Measurements from ENCODE around the gene DHRSX. TPM values are rescaled to one million over a fixed set of nuclear protein-coding genes. Genes with fewer than 3 reads are reported as not detected.

The DHRSX gene
- total and polyA plus RNA-seq, 2 donors (not counting 1 experiment from before 2014, with no cell fraction given): 23.7 to 25.6 TPM

DNA sequence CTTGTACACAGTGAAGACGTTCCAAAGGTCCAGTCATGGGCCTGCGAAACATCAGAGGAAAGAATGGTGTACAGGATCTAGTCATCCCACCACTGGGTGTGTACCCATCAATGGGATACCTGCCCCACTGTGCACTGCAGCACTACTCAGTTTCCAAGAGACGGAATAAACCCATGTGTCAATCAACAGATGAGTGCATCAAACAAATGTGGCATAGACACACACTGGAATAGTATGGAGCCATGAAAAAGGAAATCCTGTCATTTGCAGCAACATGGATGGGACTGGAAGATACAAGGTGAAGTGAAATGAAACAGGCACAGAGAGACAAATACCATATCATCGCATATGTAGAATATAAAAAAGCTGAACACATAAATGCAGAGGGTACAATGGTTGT, 48.0 kb downstream of the DHRSX start:
- no peak overlapping the region for H3K4me3 ChIP-seq (replicated peaks in 1 of 4; ENCODE audit: control extremely low read depth in 1 of 4, insufficient read depth in 1 of 4, low read depth in 3 of 4, low read length in 4 of 4)
- H3K27me3 ChIP-seq (ENCODE audit: control insufficient read depth, insufficient read depth, low read length): no peaks in the 10 kb centered on the region
- no peak overlapping the region for H3K9ac ChIP-seq (ENCODE audit: insufficient read depth, low read length)
- no peaks in the 10 kb centered on the region for H3K4me1 ChIP-seq (ENCODE audit: control insufficient read depth, extremely low read depth, insufficient read depth, low read length)
- H3K4me2 ChIP-seq (ENCODE audit: extremely low read depth, insufficient read depth, low read length): no peak overlapping the region
- no peak for DNase-seq (ENCODE audit: low read depth in 2 of 2)
- TF ChIP-seq EZH2 (IDR thresholded peaks at IDR 0.05; ENCODE audit: low read length, missing control alignments): no peak
- TF ChIP-seq, protein P1, sequence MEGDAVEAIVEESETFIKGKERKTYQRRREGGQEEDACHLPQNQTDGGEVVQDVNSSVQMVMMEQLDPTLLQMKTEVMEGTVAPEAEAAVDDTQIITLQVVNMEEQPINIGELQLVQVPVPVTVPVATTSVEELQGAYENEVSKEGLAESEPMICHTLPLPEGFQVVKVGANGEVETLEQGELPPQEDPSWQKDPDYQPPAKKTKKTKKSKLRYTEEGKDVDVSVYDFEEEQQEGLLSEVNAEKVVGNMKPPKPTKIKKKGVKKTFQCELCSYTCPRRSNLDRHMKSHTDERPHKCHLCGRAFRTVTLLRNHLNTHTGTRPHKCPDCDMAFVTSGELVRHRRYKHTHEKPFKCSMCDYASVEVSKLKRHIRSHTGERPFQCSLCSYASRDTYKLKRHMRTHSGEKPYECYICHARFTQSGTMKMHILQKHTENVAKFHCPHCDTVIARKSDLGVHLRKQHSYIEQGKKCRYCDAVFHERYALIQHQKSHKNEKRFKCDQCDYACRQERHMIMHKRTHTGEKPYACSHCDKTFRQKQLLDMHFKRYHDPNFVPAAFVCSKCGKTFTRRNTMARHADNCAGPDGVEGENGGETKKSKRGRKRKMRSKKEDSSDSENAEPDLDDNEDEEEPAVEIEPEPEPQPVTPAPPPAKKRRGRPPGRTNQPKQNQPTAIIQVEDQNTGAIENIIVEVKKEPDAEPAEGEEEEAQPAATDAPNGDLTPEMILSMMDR (conservative IDR thresholded peaks at IDR 0.05 in 1 of 2, IDR thresholded peaks at IDR 0.05 in 1 of 2; ENCODE audit: low read depth in 1 of 2, low read length in 2 of 2): no peak
- no peak overlapping the region for H3K27ac ChIP-seq (ENCODE audit: insufficient read depth, low read length)
- H3K9me3 ChIP-seq (ENCODE audit: control insufficient read depth, insufficient read depth, low read depth, low read length): no peaks in the 10 kb centered on the region
- peaks cover 6% of the 10 kb centered on the region for H3K79me2 ChIP-seq (ENCODE audit: control insufficient read depth, insufficient read depth, low read length)
- H2AFZ ChIP-seq (ENCODE audit: low read length): no peak overlapping the region
- H4K20me1 ChIP-seq (ENCODE audit: control insufficient read depth, extremely low read depth, insufficient read depth, low read length): no peaks in the 10 kb centered on the region
- H3K36me3 ChIP-seq (ENCODE audit: control insufficient read depth, insufficient read depth, low read length): no peaks in the 10 kb centered on the region

DNA sequence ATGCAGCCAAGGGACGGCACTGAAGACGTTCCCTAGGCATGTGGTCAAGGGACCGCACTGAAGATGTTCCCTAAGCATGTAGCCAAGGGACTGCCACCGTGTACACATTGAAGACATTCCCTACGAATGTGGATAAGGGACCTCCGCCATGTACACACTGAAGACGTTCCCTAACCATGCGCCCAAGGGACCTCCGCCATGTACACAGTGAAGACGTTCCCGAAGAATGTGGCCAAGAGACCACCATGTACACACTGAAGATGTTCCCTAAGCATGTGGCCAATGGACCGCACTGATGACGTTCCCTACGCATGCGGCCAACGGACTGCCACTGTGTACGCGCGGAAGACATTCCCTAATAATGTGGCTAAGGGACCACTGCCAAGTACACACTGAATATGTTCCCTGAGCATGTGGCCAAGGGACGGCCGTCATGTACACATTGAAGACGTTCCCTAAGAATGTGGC, 48.4 kb downstream of the DHRSX start:
- H3K9ac ChIP-seq (ENCODE audit: insufficient read depth, low read length): no peak overlapping the region
- H3K4me1 ChIP-seq (ENCODE audit: control insufficient read depth, extremely low read depth, insufficient read depth, low read length): no peaks in the 10 kb centered on the region
- no peak overlapping the region for H3K4me2 ChIP-seq (ENCODE audit: extremely low read depth, insufficient read depth, low read length)
- H2AFZ ChIP-seq (ENCODE audit: low read length): no peak overlapping the region
- H3K79me2 ChIP-seq (ENCODE audit: control insufficient read depth, insufficient read depth, low read length): peaks cover 6% of the 10 kb centered on the region
- no peaks in the 10 kb centered on the region for H3K27me3 ChIP-seq (ENCODE audit: control insufficient read depth, insufficient read depth, low read length)
- H4K20me1 ChIP-seq (ENCODE audit: control insufficient read depth, extremely low read depth, insufficient read depth, low read length): no peaks in the 10 kb centered on the region
- no peak overlapping the region for H3K27ac ChIP-seq (ENCODE audit: insufficient read depth, low read length)
- no peaks in the 10 kb centered on the region for H3K9me3 ChIP-seq (ENCODE audit: control insufficient read depth, insufficient read depth, low read depth, low read length)
- DNase-seq (ENCODE audit: low read depth in 2 of 2): no peak
- H3K36me3 ChIP-seq (ENCODE audit: control insufficient read depth, insufficient read depth, low read length): no peaks in the 10 kb centered on the region
- no peak for TF ChIP-seq EZH2 (IDR thresholded peaks at IDR 0.05; ENCODE audit: low read length, missing control alignments)
- TF ChIP-seq, protein P1 (conservative IDR thresholded peaks at IDR 0.05 in 1 of 2, IDR thresholded peaks at IDR 0.05 in 1 of 2; ENCODE audit: low read depth in 1 of 2, low read length in 2 of 2): no peak
- no peak overlapping the region for H3K4me3 ChIP-seq (replicated peaks in 1 of 4; ENCODE audit: control extremely low read depth in 1 of 4, insufficient read depth in 1 of 4, low read depth in 3 of 4, low read length in 4 of 4)

DNA sequence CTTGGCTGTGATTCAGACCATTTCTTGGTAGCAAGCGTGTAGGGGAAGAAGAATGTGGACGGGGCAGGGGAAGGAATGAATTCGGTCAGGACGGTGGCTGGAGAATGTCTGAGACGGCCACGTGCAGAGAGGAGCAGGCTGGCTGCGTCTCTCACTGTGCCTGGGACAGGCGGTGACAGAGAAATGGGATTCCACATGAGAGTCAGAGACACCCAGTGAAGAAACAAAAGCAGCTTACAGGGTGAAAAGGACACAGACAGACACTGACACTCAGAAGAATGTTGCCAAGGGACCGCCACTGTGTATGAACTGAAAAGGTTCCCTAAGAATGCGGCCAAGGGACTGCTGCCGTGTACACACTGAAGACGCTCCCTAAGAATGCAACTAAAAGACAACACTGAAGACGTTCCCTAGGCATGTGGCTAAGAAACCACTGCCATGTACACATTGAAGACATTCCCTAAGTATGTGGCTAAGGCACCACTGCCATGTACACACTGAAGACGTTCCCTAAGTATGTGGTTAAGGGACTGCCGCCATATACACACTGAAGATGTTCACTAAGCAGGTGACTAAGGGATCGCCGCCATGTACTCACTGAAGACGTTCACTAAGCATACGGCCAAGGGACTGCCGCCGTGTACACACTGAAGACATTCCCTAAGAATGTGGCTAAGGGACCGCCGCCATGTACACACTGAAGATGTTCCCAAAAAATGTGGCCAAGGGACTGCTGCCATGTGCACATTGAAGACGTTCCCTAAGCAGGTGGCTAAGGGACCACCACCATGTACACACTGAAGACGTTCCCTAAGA, 49.1 kb downstream of the DHRSX start:
- H3K27me3 ChIP-seq (ENCODE audit: control insufficient read depth, insufficient read depth, low read length): no peaks in the 10 kb centered on the region
- H3K27ac ChIP-seq (ENCODE audit: insufficient read depth, low read length): no peak overlapping the region
- H3K4me3 ChIP-seq (replicated peaks in 1 of 4; ENCODE audit: control extremely low read depth in 1 of 4, insufficient read depth in 1 of 4, low read depth in 3 of 4, low read length in 4 of 4): no peak overlapping the region
- H3K9me3 ChIP-seq (ENCODE audit: control insufficient read depth, insufficient read depth, low read depth, low read length): no peaks in the 10 kb centered on the region
- H4K20me1 ChIP-seq (ENCODE audit: control insufficient read depth, extremely low read depth, insufficient read depth, low read length): no peaks in the 10 kb centered on the region
- H3K79me2 ChIP-seq (ENCODE audit: control insufficient read depth, insufficient read depth, low read length): peaks cover 6% of the 10 kb centered on the region
- no peak overlapping the region for H3K9ac ChIP-seq (ENCODE audit: insufficient read depth, low read length)
- TF ChIP-seq EZH2 (IDR thresholded peaks at IDR 0.05; ENCODE audit: low read length, missing control alignments): no peak
- TF ChIP-seq, protein P1 (conservative IDR thresholded peaks at IDR 0.05 in 1 of 2, IDR thresholded peaks at IDR 0.05 in 1 of 2; ENCODE audit: low read depth in 1 of 2, low read length in 2 of 2): no peak
- DNase-seq (ENCODE audit: low read depth in 2 of 2): peak; percentile 56 to 84
- no peaks in the 10 kb centered on the region for H3K4me1 ChIP-seq (ENCODE audit: control insufficient read depth, extremely low read depth, insufficient read depth, low read length)
- H2AFZ ChIP-seq (ENCODE audit: low read length): no peak overlapping the region
- H3K4me2 ChIP-seq (ENCODE audit: extremely low read depth, insufficient read depth, low read length): no peak overlapping the region
- no peaks in the 10 kb centered on the region for H3K36me3 ChIP-seq (ENCODE audit: control insufficient read depth, insufficient read depth, low read length)
